ENCODE data around the gene PGD. TPM values are rescaled to one million over a fixed set of nuclear protein-coding genes. Genes with fewer than 3 reads are reported as not detected.

PGD gene
- total RNA-seq, 1 experiment from 2014 or later: 291 TPM

GRCh38 chr1:10433790-10434189 is 34.9 kb downstream of the PGD start:
- Histone ChIP-seq H3K4ac (ENCODE audit: low read depth, low read length) (no peak overlapping the region), H3K14ac (ENCODE audit: insufficient read depth, low read length) (no peak overlapping the region), H4K8ac (replicated peaks; ENCODE audit: insufficient read length, low read depth, low read length) (no peak overlapping the region), H3T11ph (ENCODE audit: low read length) (no peak overlapping the region), H3K79me2 (ENCODE audit: insufficient read depth, low read length) (no peaks in the 10 kb centered on the region), H3K4me2 (ENCODE audit: insufficient read depth, insufficient read length, low read length) (no peak overlapping the region), H3K9ac (ENCODE audit: extremely low read depth, insufficient read length, low read length) (no peak overlapping the region), H3K27me3 (ENCODE audit: insufficient read depth, low read length) (no peaks in the 10 kb centered on the region), H2BK15ac (ENCODE audit: low read depth, low read length) (no peak overlapping the region), H4K20me1 (ENCODE audit: control insufficient read depth, insufficient read depth, insufficient read length) (no peaks in the 10 kb centered on the region), H4K5ac (ENCODE audit: insufficient read length, low read depth, low read length) (no peak overlapping the region), H3K4me1 (ENCODE audit: insufficient read depth, low read length) (no peaks in the 10 kb centered on the region), H3K79me1 (ENCODE audit: insufficient read depth, low read depth, low read length, poor library complexity, severe bottlenecking) (no peaks in the 10 kb centered on the region), H3K18ac (ENCODE audit: insufficient read length, low read depth, low read length) (no peak overlapping the region), H2AK5ac (ENCODE audit: insufficient read length, low read length) (no peak overlapping the region), H2BK120ac (ENCODE audit: low read depth, low read length, poor library complexity, severe bottlenecking) (no peak overlapping the region), H3K56ac (ENCODE audit: insufficient read length, low read depth, low read length) (no peak overlapping the region), H4K91ac (ENCODE audit: insufficient read length, low read depth, low read length) (no peak overlapping the region), H2AFZ (ENCODE audit: low read length) (no peak overlapping the region), H2BK5ac (ENCODE audit: insufficient read length, low read length) (no peak overlapping the region), H2BK20ac (ENCODE audit: low read depth, low read length, poor library complexity, severe bottlenecking) (no peak overlapping the region), H3K9me3 (ENCODE audit: control insufficient read depth, low read depth, low read length) (no peaks in the 10 kb centered on the region), H3K23me2 (ENCODE audit: insufficient read length, low read depth, low read length, poor library complexity, severe bottlenecking) (peaks cover 4% of the 10 kb centered on the region), H3K23ac (ENCODE audit: insufficient read length, low read depth, low read length) (no peak overlapping the region), H2BK12ac (ENCODE audit: insufficient read length, low read depth, low read length) (no peak overlapping the region), H3K27ac (ENCODE audit: insufficient read length, low read depth, low read length) (no peak overlapping the region)
- Mint-ChIP-seq H3K36me3 (ENCODE audit: insufficient read depth in 1 of 3, low read depth in 3 of 3) (peaks cover 0 to 2% (median 1%) of the 10 kb centered on the region in 3 experiments; a peak in 2 of 7 replicates), H3K27me3 (ENCODE audit: low read depth) (no peaks in the 10 kb centered on the region), H3K9me3 (no peaks in the 10 kb centered on the region), H3K27ac (no peak overlapping the region), H3K4me1 (peaks cover 12% of the 10 kb centered on the region in 2 experiments), H3K4me3 (no peak overlapping the region)
- WGBS (ENCODE audit: extremely low coverage, insufficient read length, low lambda C conversion rate): no CpG with 5 or more reads among the region's 11 CpGs
- no peak for DNase-seq
- no peak for TF ChIP-seq CTCF (conservative IDR thresholded peaks at IDR 0.05)
